Measurements from ENCODE around the gene EEF1AKMT2. TPM values are rescaled to one million over a fixed set of nuclear protein-coding genes. Genes with fewer than 3 reads are reported as not detected.

The EEF1AKMT2 gene
- total RNA-seq, 2 experiments from 2014 or later = 24.2 to 25.7 TPM

- H3K4me3 Mint-ChIP-seq = no peak overlapping the region
Measured at GRCh38 chr10:124737708-124738107, 54.0 kb downstream of the EEF1AKMT2 start.

DNA sequence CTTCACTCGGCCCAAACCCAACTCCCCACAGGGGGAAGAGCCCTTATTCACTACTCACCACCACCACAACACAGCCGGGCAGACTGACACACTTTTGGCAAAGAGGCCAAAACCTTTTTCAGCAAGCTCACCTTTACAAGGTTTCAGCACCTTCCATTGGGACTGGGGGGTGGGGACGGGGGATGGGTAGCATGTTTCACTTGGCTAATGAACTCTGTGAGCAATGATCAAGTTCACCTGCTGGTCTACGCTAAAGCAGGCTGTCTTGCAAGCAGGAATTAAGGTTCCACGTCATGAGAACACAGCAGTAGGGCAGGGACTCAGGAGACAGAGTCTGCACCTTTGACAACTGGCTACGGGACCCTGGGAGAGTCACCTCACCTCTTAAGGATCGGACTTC is 54.5 kb downstream of the EEF1AKMT2 start:
- ChIA-PET CTCF (interaction anchor here (0.8 to 2.5 kb wide), 4 partner anchors 11 to 36 kb away, joined by 3 to 13 read pairs (median 3); no protein-coding TSS in a partner anchor), POLR2A (interaction anchor here (1.5 to 7.7 kb wide), 2 partner anchors 19 to 36 kb away, joined by 4 to 39 read pairs; no protein-coding TSS in a partner anchor)
- TF ChIP-seq, protein P1, sequence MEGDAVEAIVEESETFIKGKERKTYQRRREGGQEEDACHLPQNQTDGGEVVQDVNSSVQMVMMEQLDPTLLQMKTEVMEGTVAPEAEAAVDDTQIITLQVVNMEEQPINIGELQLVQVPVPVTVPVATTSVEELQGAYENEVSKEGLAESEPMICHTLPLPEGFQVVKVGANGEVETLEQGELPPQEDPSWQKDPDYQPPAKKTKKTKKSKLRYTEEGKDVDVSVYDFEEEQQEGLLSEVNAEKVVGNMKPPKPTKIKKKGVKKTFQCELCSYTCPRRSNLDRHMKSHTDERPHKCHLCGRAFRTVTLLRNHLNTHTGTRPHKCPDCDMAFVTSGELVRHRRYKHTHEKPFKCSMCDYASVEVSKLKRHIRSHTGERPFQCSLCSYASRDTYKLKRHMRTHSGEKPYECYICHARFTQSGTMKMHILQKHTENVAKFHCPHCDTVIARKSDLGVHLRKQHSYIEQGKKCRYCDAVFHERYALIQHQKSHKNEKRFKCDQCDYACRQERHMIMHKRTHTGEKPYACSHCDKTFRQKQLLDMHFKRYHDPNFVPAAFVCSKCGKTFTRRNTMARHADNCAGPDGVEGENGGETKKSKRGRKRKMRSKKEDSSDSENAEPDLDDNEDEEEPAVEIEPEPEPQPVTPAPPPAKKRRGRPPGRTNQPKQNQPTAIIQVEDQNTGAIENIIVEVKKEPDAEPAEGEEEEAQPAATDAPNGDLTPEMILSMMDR (IDR thresholded peaks at IDR 0.05) = no peak
- peak overlapping the region; percentile 16 for H3K27ac Mint-ChIP-seq
- H3K36me3 Mint-ChIP-seq (ENCODE audit: low read depth) = peaks cover 3% of the 10 kb centered on the region
- DNase-seq (no peak), ATAC-seq (no peak)
- H3K4me3 Mint-ChIP-seq = no peak overlapping the region
- peaks cover 95% of the 10 kb centered on the region for H3K4me1 Mint-ChIP-seq (ENCODE audit: low read depth)
- intact Hi-C loops (cut with micrococcal nuclease) = no loop called here
- H3K27me3 Mint-ChIP-seq = peaks cover 1% of the 10 kb centered on the region
- no peaks in the 10 kb centered on the region for H3K9me3 Mint-ChIP-seq

More at GRCh38 chr10:124737708-124738107, 54.0 kb downstream of the EEF1AKMT2 start:
- TF ChIP-seq, protein P1 (IDR thresholded peaks at IDR 0.05) = no peak
- ChIA-PET CTCF (interaction anchor here (0.8 to 2.5 kb wide), 4 partner anchors 11 to 37 kb away, joined by 3 to 13 read pairs (median 3); no protein-coding TSS in a partner anchor), POLR2A (interaction anchor here (1.5 to 7.7 kb wide), 2 partner anchors 20 to 36 kb away, joined by 4 to 39 read pairs; no protein-coding TSS in a partner anchor)
- peaks cover 3% of the 10 kb centered on the region for H3K36me3 Mint-ChIP-seq (ENCODE audit: low read depth)
- DNase-seq = no peak
- H3K4me1 Mint-ChIP-seq (ENCODE audit: low read depth) = peaks cover 95% of the 10 kb centered on the region
- ATAC-seq = no peak
- H3K9me3 Mint-ChIP-seq = no peaks in the 10 kb centered on the region
- H3K27ac Mint-ChIP-seq = peak overlapping the region; percentile 32
- intact Hi-C loops (cut with micrococcal nuclease) = no loop called here
- H3K27me3 Mint-ChIP-seq = peaks cover 1% of the 10 kb centered on the region

DNA sequence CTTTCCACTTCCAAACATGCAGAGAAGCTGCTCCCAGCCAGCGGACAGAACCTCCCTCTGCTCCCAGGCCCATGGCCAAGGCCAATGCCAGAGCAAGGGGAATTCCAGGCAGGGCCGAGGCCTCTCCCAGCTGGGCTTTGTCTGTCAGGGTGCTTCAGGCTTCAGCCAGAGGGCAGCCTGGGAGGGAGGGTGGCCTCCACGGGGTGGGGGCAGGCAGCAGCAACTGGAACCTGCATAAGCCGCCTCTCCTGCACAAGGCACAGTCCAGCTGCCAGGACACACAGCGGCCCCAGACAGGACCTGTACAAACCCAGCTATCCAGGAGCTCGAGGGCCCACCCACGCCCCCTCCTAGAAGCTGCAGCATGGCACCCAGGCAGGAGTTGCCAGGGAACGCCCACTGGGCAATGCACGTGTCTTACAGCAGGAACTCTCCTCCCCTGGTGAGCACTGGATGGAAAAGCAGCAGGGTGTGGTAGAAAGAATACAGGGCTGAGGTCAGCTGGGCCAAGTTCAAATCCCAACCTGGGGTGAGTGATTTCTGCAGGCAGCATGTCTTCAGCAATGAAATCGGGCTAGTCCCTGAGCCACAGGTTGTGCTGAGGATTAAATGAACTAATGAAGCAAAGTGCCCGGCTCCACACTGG is 55.1 kb downstream of the EEF1AKMT2 start:
- no peaks in the 10 kb centered on the region for H3K9me3 Mint-ChIP-seq
- no peak overlapping the region for H3K4me3 Mint-ChIP-seq
- peak overlapping the region; percentile 16 for H3K27ac Mint-ChIP-seq
- ChIA-PET CTCF (interaction anchor here (0.6 to 2.5 kb wide), 4 partner anchors 16 to 99 kb away, joined by 3 to 13 read pairs (median 4); no protein-coding TSS in a partner anchor), POLR2A (interaction anchor here (1.1 to 7.7 kb wide), 4 partner anchors 12 to 35 kb away, joined by 3 to 39 read pairs (median 5); no protein-coding TSS in a partner anchor)
- ATAC-seq (no peak), DNase-seq (no peak)
- peaks cover 95% of the 10 kb centered on the region for H3K4me1 Mint-ChIP-seq (ENCODE audit: low read depth)
- H3K27me3 Mint-ChIP-seq = peaks cover 1% of the 10 kb centered on the region
- intact Hi-C loops (cut with micrococcal nuclease) = no loop called here
- TF ChIP-seq, protein P1 (IDR thresholded peaks at IDR 0.05) = no peak
- H3K36me3 Mint-ChIP-seq (ENCODE audit: low read depth) = peaks cover 3% of the 10 kb centered on the region

GRCh38 chr10:124735491-124736286 is 56.0 kb downstream of the EEF1AKMT2 start:
- ChIA-PET POLR2A (interaction anchor here (1.1 to 7.7 kb wide), 4 partner anchors 11 to 18 kb away, joined by 3 to 44 read pairs (median 22); no protein-coding TSS in a partner anchor), CTCF (interaction anchor here (0.6 to 3.7 kb wide), 5 partner anchors 12 to 98 kb away, joined by 3 to 34 read pairs (median 8); no protein-coding TSS in a partner anchor)
- intact Hi-C loops (cut with micrococcal nuclease) = no loop called here
- ATAC-seq = no peak
- Mint-ChIP-seq H3K27me3 (peaks cover 1% of the 10 kb centered on the region), H3K9me3 (no peaks in the 10 kb centered on the region), H3K27ac (no peak overlapping the region), H3K4me1 (ENCODE audit: low read depth) (peaks cover 92% of the 10 kb centered on the region), H3K36me3 (ENCODE audit: low read depth) (peaks cover 3% of the 10 kb centered on the region), H3K4me3 (no peak overlapping the region)
- TF ChIP-seq, protein P1 (IDR thresholded peaks at IDR 0.05) = no peak
- DNase-seq = no peak

Data from activated CD8-positive, alpha-beta T cell treated with anti-CD3 and anti-CD28 coated beads for 36 hours (primary cell).